SU-DHL-6 (cell line): ENCODE results near the gene DOCK6.

Source experiments
- H2AFZ ChIP-seq: fragments of 200-600 bp; sonication (generic); 2 replicates; pipeline ENCODE4 v1.6.1; 2014; ENCODE audit warnings: low read depth, mild to moderate bottlenecking, moderate library complexity, mixed read lengths, antibody characterized with exemption, low read length; ENCODE audit not compliant: severe bottlenecking
- H3F3A ChIP-seq: fragments of 200-600 bp; shearing (Covaris generic); 2 replicates; pipeline ENCODE4 v1.6.0; 2016; ENCODE audit warnings: antibody characterized with exemption, mild to moderate bottlenecking; ENCODE audit not compliant: insufficient read depth
- H3K27ac ChIP-seq: fragments of 200-600 bp; sonication (generic); 2 replicates; pipeline ENCODE4 v1.5.1; 2016; ENCODE audit warnings: low read depth, mild to moderate bottlenecking, low read length, moderate library complexity, mixed read lengths
- H3K27me3 ChIP-seq: fragments of 200-600 bp; sonication (generic), shearing (Covaris generic); 2 replicates; pipeline ENCODE4 v1.6.0; 2014; ENCODE audit warnings: mild to moderate bottlenecking, low read length
- H3K36me3 ChIP-seq: fragments of 200-600 bp; sonication (generic); 2 replicates; pipeline ENCODE4 v1.6.1; 2014; ENCODE audit warnings: mild to moderate bottlenecking, low read length, mixed read lengths
- H3K4me2 ChIP-seq: fragments of 300-600, 200-600 bp; shearing (Covaris generic), sonication (generic); 2 replicates; pipeline ENCODE4 v1.6.0; 2014; ENCODE audit warnings: low read length, low read depth, mild to moderate bottlenecking; ENCODE audit not compliant: poor library complexity, severe bottlenecking
- H3K4me3 ChIP-seq: fragments of 200-600 bp; sonication (generic); 2 replicates; pipeline ENCODE4 v1.5.1; 2014; ENCODE audit warnings: antibody characterized with exemption, low read length, mild to moderate bottlenecking, mixed read lengths; ENCODE audit not compliant: insufficient read depth, poor library complexity, severe bottlenecking
- H3K79me2 ChIP-seq: fragments of 200-600 bp; sonication (generic); 2 replicates; pipeline ENCODE4 v1.6.1; 2014; ENCODE audit warnings: mild to moderate bottlenecking, low read length, moderate library complexity; ENCODE audit not compliant: insufficient read depth
- H3K9ac ChIP-seq: fragments of 200-600 bp; sonication (generic); 2 replicates; pipeline ENCODE4 v1.7.0; 2014; ENCODE audit warnings: mild to moderate bottlenecking, low read length
- H3K9me2 ChIP-seq: fragments of 200-600 bp; sonication (generic); replicated peaks from 2 replicates; pipeline ENCODE4 v1.6.1; 2014; ENCODE audit warnings: low read length; ENCODE audit not compliant: insufficient read depth
- H3K9me3 ChIP-seq: fragments of 200-600 bp; sonication (generic); 2 replicates; pipeline ENCODE4 v1.6.1; 2014; ENCODE audit warnings: low read length, mixed read lengths; ENCODE audit not compliant: insufficient read depth
- H4K20me1 ChIP-seq: fragments of 200-600 bp; sonication (generic); 2 replicates; pipeline ENCODE4 v1.6.1; 2014; ENCODE audit warnings: low read depth, mild to moderate bottlenecking, antibody characterized with exemption, low read length, moderate library complexity, mixed read lengths
- CTCF ChIP-seq: fragments of 200-600 bp; sonication (generic); IDR thresholded peaks from one replicate; pipeline ENCODE4 v1.5.1; 2017; ENCODE audit warnings: antibody characterized with exemption, mild to moderate bottlenecking, low read length, moderate library complexity; ENCODE audit not compliant: insufficient read depth, poor library complexity, severe bottlenecking
- EZH2phosphoT487 ChIP-seq: fragments of 200-600 bp; sonication (generic), shearing (Covaris generic); conservative IDR thresholded peaks from 2 replicates; pipeline ENCODE4 v1.6.1; 2018; ENCODE audit warnings: mild to moderate bottlenecking, antibody characterized with exemption, low read length, moderate library complexity, mixed read lengths

The DOCK6 gene

DNA sequence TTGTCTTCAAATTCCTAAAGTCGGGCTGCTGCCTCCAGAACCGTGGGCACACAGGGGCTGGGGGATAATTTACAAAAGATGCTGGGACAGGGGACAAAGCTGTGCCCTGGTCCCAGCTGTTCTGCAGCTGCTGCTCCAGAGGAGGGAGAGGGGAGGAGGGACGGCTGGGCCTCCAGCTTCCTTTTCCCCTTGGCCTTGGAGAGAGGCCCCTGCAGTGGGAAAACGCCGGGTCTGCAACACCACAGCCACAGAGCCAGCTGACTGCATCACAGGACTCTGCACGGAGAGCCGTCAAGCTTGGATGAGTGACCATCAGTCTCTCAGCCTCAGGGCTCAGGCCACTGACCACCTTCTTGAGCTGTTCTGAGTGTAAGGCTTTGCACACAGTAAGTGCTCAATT is 6.1 kb downstream of the DOCK6 start:
- no peak overlapping the region for H3K9ac ChIP-seq
- no peaks in the 10 kb centered on the region for H4K20me1 ChIP-seq
- no peak overlapping the region for H3K27ac ChIP-seq
- H3K4me2 ChIP-seq: no peak overlapping the region
- H3K36me3 ChIP-seq: no peaks in the 10 kb centered on the region
- H3K9me2 ChIP-seq: no peaks in the 10 kb centered on the region
- H3K9me3 ChIP-seq: no peaks in the 10 kb centered on the region
- TF ChIP-seq EZH2phosphoT487 (no peak), CTCF (no peak)
- no peaks in the 10 kb centered on the region for H3K27me3 ChIP-seq
- H3K79me2 ChIP-seq: no peaks in the 10 kb centered on the region
- H3K4me3 ChIP-seq: no peak overlapping the region
- no peaks in the 10 kb centered on the region for H3F3A ChIP-seq
- no peak overlapping the region for H2AFZ ChIP-seq

GRCh38 chr19:11254666-11255065 is 7.7 kb downstream of the DOCK6 start:
- H2AFZ ChIP-seq: no peak overlapping the region
- no peak overlapping the region for H3K9ac ChIP-seq
- H3K9me3 ChIP-seq: no peaks in the 10 kb centered on the region
- TF ChIP-seq EZH2phosphoT487 (no peak), CTCF (no peak)
- H3K9me2 ChIP-seq: no peaks in the 10 kb centered on the region
- H3K79me2 ChIP-seq: no peaks in the 10 kb centered on the region
- H3K4me3 ChIP-seq: no peak overlapping the region
- no peaks in the 10 kb centered on the region for H3K36me3 ChIP-seq
- no peaks in the 10 kb centered on the region for H4K20me1 ChIP-seq
- H3K4me2 ChIP-seq: no peak overlapping the region
- H3K27ac ChIP-seq: no peak overlapping the region
- no peaks in the 10 kb centered on the region for H3F3A ChIP-seq
- no peaks in the 10 kb centered on the region for H3K27me3 ChIP-seq

DNA sequence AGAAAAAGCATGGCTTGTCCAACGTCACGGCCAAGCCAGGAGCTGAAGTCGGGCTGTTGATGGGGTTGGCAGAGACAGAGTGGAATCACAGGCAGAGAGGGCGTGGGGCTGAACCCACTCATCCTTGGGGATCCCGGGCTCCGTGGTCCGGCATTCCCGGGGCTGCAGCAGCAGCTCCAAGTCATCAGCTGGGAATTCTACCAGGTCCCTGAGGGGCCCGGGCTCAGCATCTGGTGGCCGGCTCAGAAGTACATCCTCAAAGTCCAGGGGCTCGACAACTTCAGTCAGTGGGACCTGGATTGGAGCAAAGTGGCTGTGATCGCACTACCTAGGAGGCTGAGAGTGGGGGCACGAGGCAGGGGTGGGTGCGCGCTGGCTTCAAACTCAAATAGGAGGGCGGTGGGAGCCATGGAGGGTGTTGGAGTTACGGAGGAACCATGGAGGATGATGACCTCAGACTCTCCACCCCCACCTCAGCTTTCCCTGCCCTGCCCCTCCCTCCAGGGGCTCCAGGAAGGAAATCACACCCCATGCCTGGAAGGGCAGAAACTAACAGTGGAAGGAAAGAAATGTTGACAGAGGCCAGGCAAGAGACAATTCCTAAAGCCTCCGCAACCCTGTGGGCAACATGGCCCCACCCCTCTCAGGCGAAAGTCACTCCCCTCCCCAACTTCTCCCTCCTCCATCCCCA is 9.5 kb downstream of the DOCK6 start:
- no peak overlapping the region for H3K4me2 ChIP-seq
- no peaks in the 10 kb centered on the region for H3K9me2 ChIP-seq
- no peak overlapping the region for H2AFZ ChIP-seq
- TF ChIP-seq EZH2phosphoT487: no peak
- TF ChIP-seq CTCF: no peak
- no peaks in the 10 kb centered on the region for H3F3A ChIP-seq
- H3K9ac ChIP-seq: no peak overlapping the region
- H4K20me1 ChIP-seq: no peaks in the 10 kb centered on the region
- no peaks in the 10 kb centered on the region for H3K79me2 ChIP-seq
- H3K36me3 ChIP-seq: no peaks in the 10 kb centered on the region
- no peak overlapping the region for H3K27ac ChIP-seq
- H3K4me3 ChIP-seq: no peak overlapping the region
- H3K9me3 ChIP-seq: no peaks in the 10 kb centered on the region
- H3K27me3 ChIP-seq: no peaks in the 10 kb centered on the region
